NCI-H510A treated with DMSO at 0.1 percent for 48 hours (cell line): ENCODE data around the gene RSU1.
A peak's percentile ranks its signal among the peaks of the same experiment; 100 is the strongest.

ENCODE experiments used
- DNase-seq: peaks from one replicate; lab custom pipeline; 2025; lab: John Stamatoyannopoulos, UW

RSU1 gene

GRCh38 chr10:16674147-16674703 is 143.0 kb downstream of the RSU1 start:
- peak; percentile 37 for DNase-seq

GRCh38 chr10:16673443-16673842 is 143.8 kb downstream of the RSU1 start:
- DNase-seq = peak; percentile 73

GRCh38 chr10:16663444-16663843 is 153.8 kb downstream of the RSU1 start:
- no peak for DNase-seq

GRCh38 chr10:16662923-16663322 is 154.3 kb downstream of the RSU1 start:
- no peak for DNase-seq

GRCh38 chr10:16656895-16657294 is 160.3 kb downstream of the RSU1 start:
- DNase-seq = no peak

GRCh38 chr10:16653224-16653623 is 164.0 kb downstream of the RSU1 start:
- no peak for DNase-seq

GRCh38 chr10:16652154-16652553 is 165.1 kb downstream of the RSU1 start:
- no peak for DNase-seq

- DNase-seq = no peak
Measured at GRCh38 chr10:16649757-16650156, 167.5 kb downstream of the RSU1 start.

- DNase-seq = no peak
Measured at GRCh38 chr10:16648366-16648765, 168.9 kb downstream of the RSU1 start.

GRCh38 chr10:16646181-16647059 is 170.8 kb downstream of the RSU1 start:
- DNase-seq = no peak

GRCh38 chr10:16644146-16644545 is 173.1 kb downstream of the RSU1 start:
- no peak for DNase-seq

- DNase-seq = no peak
Measured at GRCh38 chr10:16643502-16643901, 173.7 kb downstream of the RSU1 start.

GRCh38 chr10:16640153-16640552 is 177.1 kb downstream of the RSU1 start:
- no peak for DNase-seq

- no peak for DNase-seq
Measured at GRCh38 chr10:16639471-16639870, 177.8 kb downstream of the RSU1 start.

- DNase-seq = no peak
Measured at GRCh38 chr10:16632996-16633395, 184.2 kb downstream of the RSU1 start.

GRCh38 chr10:16626697-16627096 is 190.5 kb downstream of the RSU1 start:
- DNase-seq = no peak

- no peak for DNase-seq
Measured at GRCh38 chr10:16612981-16613355, 204.3 kb downstream of the RSU1 start.

- no peak for DNase-seq
Measured at GRCh38 chr10:16612115-16612980, 204.9 kb downstream of the RSU1 start.

- no peak for DNase-seq
Measured at GRCh38 chr10:16611037-16611436, 206.2 kb downstream of the RSU1 start.

- no peak for DNase-seq
Measured at GRCh38 chr10:16609211-16609610, 208.0 kb downstream of the RSU1 start.

GRCh38 chr10:16606923-16607322 is 210.3 kb downstream of the RSU1 start:
- no peak for DNase-seq

GRCh38 chr10:16606421-16606820 is 210.8 kb downstream of the RSU1 start:
- no peak for DNase-seq

GRCh38 chr10:16603308-16603707 is 213.9 kb downstream of the RSU1 start:
- no peak for DNase-seq
